OCI-LY1 (cell line): ENCODE results near the gene MRPL48.

Experiments
- H2AFZ ChIP-seq: fragments of 200-600 bp; sonication (generic), shearing (Covaris generic); 2 replicates; pipeline ENCODE4 v1.6.0; 2014; ENCODE audit warnings: antibody characterized with exemption, mild to moderate bottlenecking, low read length
- H3F3A ChIP-seq: fragments of 200-600 bp; sonication (generic), shearing (Covaris generic); 2 replicates; pipeline ENCODE4 v1.6.0; 2014; ENCODE audit warnings: mild to moderate bottlenecking, antibody characterized with exemption, low read length, moderate library complexity; ENCODE audit not compliant: insufficient read depth
- H3K27ac ChIP-seq: fragments of 200-600 bp; sonication (generic); 2 replicates; pipeline ENCODE4 v1.5.1; 2014; ENCODE audit warnings: low read length, mixed run types, mild to moderate bottlenecking, low read depth; ENCODE audit not compliant: poor library complexity, severe bottlenecking
- H3K27me3 ChIP-seq: fragments of 200-600 bp; sonication (generic); 2 replicates; pipeline ENCODE4 v1.6.0; 2014; ENCODE audit warnings: antibody characterized with exemption, mild to moderate bottlenecking, low read length, moderate library complexity; ENCODE audit not compliant: insufficient read depth
- H3K36me3 ChIP-seq: fragments of 200-600 bp; sonication (generic); 2 replicates; pipeline ENCODE4 v1.6.1; 2014; ENCODE audit warnings: mild to moderate bottlenecking, antibody characterized with exemption, low read length, moderate library complexity, mixed read lengths; ENCODE audit not compliant: insufficient read depth
- H3K4me1 ChIP-seq: fragments of 200-600 bp; sonication (generic); 2 replicates; pipeline ENCODE4 v1.5.1; 2014; ENCODE audit warnings: mild to moderate bottlenecking, low read length, moderate library complexity; ENCODE audit not compliant: insufficient read depth, severe bottlenecking
- H3K4me2 ChIP-seq: fragments of 200-600 bp; sonication (generic), shearing (Covaris generic); 2 replicates; pipeline ENCODE4 v1.6.1; 2014; ENCODE audit warnings: low read length
- H3K4me3 ChIP-seq: fragments of 200-600 bp; sonication (generic); 2 replicates; pipeline ENCODE4 v1.5.1; 2014; ENCODE audit warnings: low read length, low read depth, mild to moderate bottlenecking, mixed read lengths; ENCODE audit not compliant: poor library complexity, severe bottlenecking
- H3K79me2 ChIP-seq: fragments of 200-600 bp; shearing (Covaris generic); 2 replicates; pipeline ENCODE4 v1.6.1; 2016; ENCODE audit warnings: mixed run types, low read length, mixed read lengths; ENCODE audit not compliant: insufficient read depth
- H3K9ac ChIP-seq: fragments of 200-600 bp; sonication (generic), shearing (Covaris generic); 2 replicates; pipeline ENCODE4 v1.6.1; 2014; ENCODE audit warnings: mild to moderate bottlenecking, low read length, mixed read lengths
- H3K9me2 ChIP-seq: fragments of 200-600 bp; sonication (generic), shearing (Covaris generic); 2 replicates; pipeline ENCODE4 v1.6.1; 2014; ENCODE audit warnings: low read depth, mild to moderate bottlenecking, low read length, mixed read lengths
- H3K9me3 ChIP-seq: fragments of 200-600 bp; shearing (Covaris generic); 2 replicates; pipeline ENCODE4 v1.6.1; 2014; ENCODE audit warnings: low read length, mixed read lengths
- H4K20me1 ChIP-seq: fragments of 200-600 bp; sonication (generic), shearing (Covaris generic); 2 replicates; pipeline ENCODE4 v1.6.0; 2016; ENCODE audit warnings: mild to moderate bottlenecking, low read length; ENCODE audit not compliant: insufficient read depth
- CTCF ChIP-seq: fragments of 200-600 bp; sonication (generic), shearing (Covaris generic); IDR thresholded peaks from 2 replicates; pipeline ENCODE4 v1.5.1; 2017; ENCODE audit warnings: mild to moderate bottlenecking, antibody characterized with exemption, low read length, moderate library complexity, mixed read lengths
- EZH2 ChIP-seq: fragments of 200-600 bp; sonication (generic), shearing (Covaris generic); IDR thresholded peaks from 2 replicates; pipeline ENCODE4 v1.8.0; 2017; ENCODE audit warnings: borderline replicate concordance, mixed run types, mild to moderate bottlenecking, antibody characterized with exemption, low read length, moderate library complexity, mixed read lengths

MRPL48 gene

GRCh38 chr11:73801136-73801535 lies 13.5 kb downstream of the MRPL48 start:
- H3K9me3 ChIP-seq = no peaks in the 10 kb centered on the region
- H3K79me2 ChIP-seq = peaks cover 15% of the 10 kb centered on the region
- no peaks in the 10 kb centered on the region for H3F3A ChIP-seq
- H4K20me1 ChIP-seq = no peaks in the 10 kb centered on the region
- H2AFZ ChIP-seq = no peak overlapping the region
- no peak overlapping the region for H3K4me3 ChIP-seq
- no peaks in the 10 kb centered on the region for H3K9me2 ChIP-seq
- no peak overlapping the region for H3K9ac ChIP-seq
- H3K4me2 ChIP-seq = no peak overlapping the region
- H3K4me1 ChIP-seq = no peaks in the 10 kb centered on the region
- TF ChIP-seq EZH2 (no peak), CTCF (no peak)
- H3K27me3 ChIP-seq = no peaks in the 10 kb centered on the region
- H3K27ac ChIP-seq = no peak overlapping the region
- H3K36me3 ChIP-seq = peaks cover 5% of the 10 kb centered on the region; the same call in 1 of the 2 replicates

GRCh38 chr11:73804712-73805111 lies 17.0 kb downstream of the MRPL48 start:
- Histone ChIP-seq H2AFZ (no peak overlapping the region), H3K27me3 (no peaks in the 10 kb centered on the region), H3F3A (no peaks in the 10 kb centered on the region), H3K9me2 (no peaks in the 10 kb centered on the region), H3K27ac (no peak overlapping the region), H3K4me1 (no peaks in the 10 kb centered on the region), H3K79me2 (peaks cover 15% of the 10 kb centered on the region), H4K20me1 (no peaks in the 10 kb centered on the region), H3K4me3 (no peak overlapping the region), H3K36me3 (peaks cover 26% of the 10 kb centered on the region), H3K9me3 (no peaks in the 10 kb centered on the region), H3K9ac (no peak overlapping the region), H3K4me2 (no peak overlapping the region)
- TF ChIP-seq CTCF (no peak), EZH2 (no peak)

- TF ChIP-seq EZH2 (no peak), CTCF (no peak)
- no peaks in the 10 kb centered on the region for H3K9me3 ChIP-seq
- no peak overlapping the region for H3K27ac ChIP-seq
- H3K27me3 ChIP-seq = no peaks in the 10 kb centered on the region
- peaks cover 33% of the 10 kb centered on the region for H3K36me3 ChIP-seq
- H3K4me2 ChIP-seq = no peak overlapping the region
- H3K9me2 ChIP-seq = no peaks in the 10 kb centered on the region
- no peaks in the 10 kb centered on the region; the same call in 1 of the 2 replicates for H3K79me2 ChIP-seq
- no peaks in the 10 kb centered on the region for H3K4me1 ChIP-seq
- no peak overlapping the region for H3K4me3 ChIP-seq
- H4K20me1 ChIP-seq = no peaks in the 10 kb centered on the region
- H2AFZ ChIP-seq = no peak overlapping the region
- H3K9ac ChIP-seq = no peak overlapping the region
- no peaks in the 10 kb centered on the region for H3F3A ChIP-seq
Measured at GRCh38 chr11:73808052-73808451, 20.4 kb downstream of the MRPL48 start.
